ENCODE data around the gene APOO. TPM values are rescaled to one million over a fixed set of nuclear protein-coding genes. Genes with fewer than 3 reads are reported as not detected.

The APOO gene
- total RNA-seq, 1 experiment from 2014 or later, result 34.5 TPM

DNA sequence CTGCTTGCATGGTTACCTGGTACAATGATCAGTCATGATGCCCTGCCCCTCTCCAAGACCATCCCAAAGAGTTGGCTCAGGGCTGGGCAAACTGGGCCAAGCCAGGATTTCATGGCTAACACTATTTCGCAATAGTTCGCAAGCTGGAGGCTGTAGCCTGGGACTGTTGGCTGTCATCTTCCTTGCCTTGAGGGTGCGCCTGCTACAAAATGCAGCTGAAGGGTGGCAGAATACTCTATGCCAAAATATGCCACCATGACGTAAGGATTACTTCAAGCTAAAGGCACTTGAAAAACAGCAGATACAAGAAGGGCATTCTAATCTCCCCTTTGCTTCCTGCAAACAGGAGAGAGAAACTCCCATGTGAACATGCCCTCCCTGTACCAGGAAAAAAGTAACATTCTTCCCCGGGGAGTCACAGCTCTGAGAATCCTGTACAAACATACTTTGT, 103.8 kb downstream of the APOO start (continued):
- TF ChIP-seq, protein P1, sequence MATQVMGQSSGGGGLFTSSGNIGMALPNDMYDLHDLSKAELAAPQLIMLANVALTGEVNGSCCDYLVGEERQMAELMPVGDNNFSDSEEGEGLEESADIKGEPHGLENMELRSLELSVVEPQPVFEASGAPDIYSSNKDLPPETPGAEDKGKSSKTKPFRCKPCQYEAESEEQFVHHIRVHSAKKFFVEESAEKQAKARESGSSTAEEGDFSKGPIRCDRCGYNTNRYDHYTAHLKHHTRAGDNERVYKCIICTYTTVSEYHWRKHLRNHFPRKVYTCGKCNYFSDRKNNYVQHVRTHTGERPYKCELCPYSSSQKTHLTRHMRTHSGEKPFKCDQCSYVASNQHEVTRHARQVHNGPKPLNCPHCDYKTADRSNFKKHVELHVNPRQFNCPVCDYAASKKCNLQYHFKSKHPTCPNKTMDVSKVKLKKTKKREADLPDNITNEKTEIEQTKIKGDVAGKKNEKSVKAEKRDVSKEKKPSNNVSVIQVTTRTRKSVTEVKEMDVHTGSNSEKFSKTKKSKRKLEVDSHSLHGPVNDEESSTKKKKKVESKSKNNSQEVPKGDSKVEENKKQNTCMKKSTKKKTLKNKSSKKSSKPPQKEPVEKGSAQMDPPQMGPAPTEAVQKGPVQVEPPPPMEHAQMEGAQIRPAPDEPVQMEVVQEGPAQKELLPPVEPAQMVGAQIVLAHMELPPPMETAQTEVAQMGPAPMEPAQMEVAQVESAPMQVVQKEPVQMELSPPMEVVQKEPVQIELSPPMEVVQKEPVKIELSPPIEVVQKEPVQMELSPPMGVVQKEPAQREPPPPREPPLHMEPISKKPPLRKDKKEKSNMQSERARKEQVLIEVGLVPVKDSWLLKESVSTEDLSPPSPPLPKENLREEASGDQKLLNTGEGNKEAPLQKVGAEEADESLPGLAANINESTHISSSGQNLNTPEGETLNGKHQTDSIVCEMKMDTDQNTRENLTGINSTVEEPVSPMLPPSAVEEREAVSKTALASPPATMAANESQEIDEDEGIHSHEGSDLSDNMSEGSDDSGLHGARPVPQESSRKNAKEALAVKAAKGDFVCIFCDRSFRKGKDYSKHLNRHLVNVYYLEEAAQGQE (IDR thresholded peaks at IDR 0.05; ENCODE audit: low read depth), result no peak
- no peak for TF ChIP-seq POLR2AphosphoS5 (IDR thresholded peaks at IDR 0.05; ENCODE audit: low read depth, low read length)
- TF ChIP-seq ZNF274 (IDR thresholded peaks at IDR 0.05; ENCODE audit: low read depth, low read length), result no peak
- TF ChIP-seq CBX3 (IDR thresholded peaks at IDR 0.05; ENCODE audit: low read depth), result no peak

DNA sequence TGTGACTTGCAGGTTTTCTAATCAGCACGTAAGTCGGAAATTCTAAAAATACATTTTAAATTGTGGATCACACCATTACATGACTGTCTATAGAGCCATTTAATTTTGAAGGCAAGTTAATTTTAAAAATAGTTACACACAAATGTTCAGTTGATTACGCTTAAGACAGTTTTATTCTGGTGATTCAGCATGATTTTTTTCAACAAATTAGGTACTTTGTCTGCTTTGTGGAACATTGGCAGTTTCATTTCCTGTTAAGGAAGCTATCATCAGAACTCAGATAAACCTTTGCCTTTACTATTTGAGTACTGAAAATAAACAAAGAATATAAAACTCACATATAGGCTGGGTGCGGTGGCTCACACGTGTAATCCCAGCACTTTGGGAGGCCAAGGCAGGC, 105.3 kb downstream of the APOO start:
- H4K20me1 ChIP-seq (ENCODE audit: insufficient read depth), result no peaks in the 10 kb centered on the region
- no peak overlapping the region for H3K4me2 ChIP-seq (ENCODE audit: low read length)
- DNase-seq (ENCODE audit: low read depth, low spot score) (no peak), ATAC-seq (no peak)
- no peaks in the 10 kb centered on the region for H3K9me3 ChIP-seq (ENCODE audit: control insufficient read depth in 1 of 2, insufficient read depth in 1 of 2, low read depth in 1 of 2, low read length in 2 of 2)
- CTCF ChIA-PET, result no interaction called here
- RAD21 ChIA-PET (ENCODE audit: low non-redundant PET in 1 of 2, low total read pairs in 2 of 2, uncharacterized antibody in 2 of 2, unreplicated experiment in 2 of 2), result no interaction called here
- H2AFZ ChIP-seq (ENCODE audit: low read depth, low read length, poor library complexity, severe bottlenecking), result no peak overlapping the region
- H3K36me3 ChIP-seq (ENCODE audit: control insufficient read depth in 1 of 2, insufficient read depth in 2 of 2, low read length in 2 of 2), result no peaks in the 10 kb centered on the region
- no TSS peak for BruUV-seq (replicated peaks)
- H3K4me1 ChIP-seq (ENCODE audit: control insufficient read depth in 1 of 2, insufficient read depth in 2 of 2, low read length in 2 of 2), result peaks cover 52 to 55% of the 10 kb centered on the region in 2 experiments
- no peaks in the 10 kb centered on the region for H3K27me3 ChIP-seq (ENCODE audit: insufficient read depth, low read length)
- no peaks in the 10 kb centered on the region for H3K9me2 ChIP-seq (ENCODE audit: insufficient read depth)
- H3K79me2 ChIP-seq (ENCODE audit: insufficient read depth, low read length), result no peaks in the 10 kb centered on the region
- H3K9ac ChIP-seq (ENCODE audit: low read length), result no peak overlapping the region
- H3K27ac ChIP-seq (ENCODE audit: low read depth, low read length), result no peak overlapping the region
- no peak overlapping the region for H3K4me3 ChIP-seq (replicated peaks in 1 of 2; ENCODE audit: low read depth in 1 of 2, low read length in 2 of 2)
- TF ChIP-seq POLR2A (IDR thresholded peaks at IDR 0.05; ENCODE audit: borderline replicate concordance, extremely low read depth, insufficient read depth, insufficient read length), result no peak
- TF ChIP-seq EZH2phosphoT487 (IDR thresholded peaks at IDR 0.05; ENCODE audit: borderline replicate concordance), result no peak
- no peak for TF ChIP-seq POLR2AphosphoS5 (IDR thresholded peaks at IDR 0.05; ENCODE audit: low read depth, low read length)
- no peak for TF ChIP-seq SIN3A (IDR thresholded peaks at IDR 0.05; ENCODE audit: low read depth)
- TF ChIP-seq, protein P2, sequence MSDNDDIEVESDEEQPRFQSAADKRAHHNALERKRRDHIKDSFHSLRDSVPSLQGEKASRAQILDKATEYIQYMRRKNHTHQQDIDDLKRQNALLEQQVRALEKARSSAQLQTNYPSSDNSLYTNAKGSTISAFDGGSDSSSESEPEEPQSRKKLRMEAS (IDR thresholded peaks at IDR 0.05), result no peak
- TF ChIP-seq TCF7L2 (IDR thresholded peaks at IDR 0.05; ENCODE audit: borderline replicate concordance, extremely low read depth, insufficient read depth, insufficient read length), result no peak
- TF ChIP-seq FOSL1 (IDR thresholded peaks at IDR 0.05; ENCODE audit: low read depth), result no peak
- TF ChIP-seq, protein P3, sequence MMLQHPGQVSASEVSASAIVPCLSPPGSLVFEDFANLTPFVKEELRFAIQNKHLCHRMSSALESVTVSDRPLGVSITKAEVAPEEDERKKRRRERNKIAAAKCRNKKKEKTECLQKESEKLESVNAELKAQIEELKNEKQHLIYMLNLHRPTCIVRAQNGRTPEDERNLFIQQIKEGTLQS (IDR thresholded peaks at IDR 0.05), result no peak
- POLR2A ChIA-PET, result interaction anchor here (2.0 kb wide), 1 partner anchor 19 kb away, joined by 5 read pairs; the partner anchor contains the start of gene SAT1
- intact Hi-C loops (cut with micrococcal nuclease), result no loop called here

All from HCT116 (cell line).